Smooth muscle cell (in vitro differentiated cells): ENCODE data around the gene OR52W1. TPM values are rescaled to one million over a fixed set of nuclear protein-coding genes. Genes with fewer than 3 reads are reported as not detected.
A peak's percentile ranks its signal among the peaks of the same experiment; 100 is the strongest.

Experiments used
- DNase-seq: peaks from one replicate; lab custom pipeline; 2025; ENCODE audit not compliant: unreplicated experiment; lab: John Stamatoyannopoulos, UW
- H2AFZ ChIP-seq: fragments of 200-600 bp; sonication (generic); 2 replicates; pipeline ENCODE4 v1.6.0; 2016; ENCODE audit warnings: antibody characterized with exemption, low read depth, mild to moderate bottlenecking
- H3F3A ChIP-seq: fragments of 200-600 bp; sonication (generic); 2 replicates; pipeline ENCODE4 v1.6.0; 2017; ENCODE audit warnings: antibody characterized with exemption, low read depth
- H3K27ac ChIP-seq: fragments of 200-600 bp; sonication (generic); 2 replicates; pipeline ENCODE4 v1.5.1; 2016; ENCODE audit warnings: low read depth, mild to moderate bottlenecking
- H3K27me3 ChIP-seq: fragments of 200-600 bp; sonication (generic); 2 replicates; pipeline ENCODE4 v1.6.1; 2016; ENCODE audit warnings: low read depth, mild to moderate bottlenecking
- H3K36me3 ChIP-seq: fragments of 200-600 bp; sonication (generic); 2 replicates; pipeline ENCODE4 v1.5.1; 2016; ENCODE audit warnings: low read depth
- H3K4me1 ChIP-seq: fragments of 200-600 bp; sonication (generic); 2 replicates; pipeline ENCODE4 v1.5.1; 2016; ENCODE audit warnings: low read depth
- H3K4me2 ChIP-seq: fragments of 200-600 bp; sonication (generic); 2 replicates; pipeline ENCODE4 v1.6.0; 2016; ENCODE audit warnings: mild to moderate bottlenecking
- H3K4me3 ChIP-seq: fragments of 200-600 bp; sonication (generic); 2 replicates; pipeline ENCODE4 v1.5.1; 2016; ENCODE audit warnings: mild to moderate bottlenecking
- H3K79me2 ChIP-seq: fragments of 200-600 bp; sonication (generic); 2 replicates; pipeline ENCODE4 v1.6.0; 2016; ENCODE audit warnings: low read depth, mild to moderate bottlenecking
- H3K9ac ChIP-seq: fragments of 200-600 bp; sonication (generic); 2 replicates; pipeline ENCODE4 v1.6.0; 2016; ENCODE audit warnings: low read depth
- H3K9me3 ChIP-seq: fragments of 200-600 bp; sonication (generic); replicated peaks from 2 replicates; pipeline ENCODE4 v1.5.1; 2016; ENCODE audit warnings: low read depth
- H4K20me1 ChIP-seq: fragments of 200-600 bp; sonication (generic); 2 replicates; pipeline ENCODE4 v1.6.0; 2016; ENCODE audit warnings: low read depth
- CTCF ChIP-seq: fragments of 200-600 bp; sonication (generic); IDR thresholded peaks from 2 replicates; pipeline ENCODE4 v1.5.1; 2017; ENCODE audit warnings: borderline replicate concordance, mild to moderate bottlenecking, antibody characterized with exemption; ENCODE audit not compliant: insufficient read depth, poor library complexity, severe bottlenecking
- WGBS: methylation state at CpG from one replicate; pipeline ENCODE4 v1.1.7; 2016; ENCODE audit warnings: low lambda C conversion rate; 5-methylcytosine and 5-hydroxymethylcytosine counted together
- polyA plus RNA-seq: library from polyadenylated mRNA; unstranded; fragments of >200 nt; fragmentation: Nextera tagmentation; extraction: Ambion mirVana; gene quantifications from 2 replicates; pipeline ENCODE4 v1.2.1, GENCODE V29; 2016
- total RNA-seq: library from RNA; depleted of rRNA; stranded (reverse); fragments of >200 nt; gene quantifications from 2 replicates; pipeline ENCODE4 v1.2.3, GENCODE V29; 2014

OR52W1 gene
- total and polyA plus RNA-seq, 2 experiments from 2014 or later = not detected

- H3K36me3 ChIP-seq = no peaks in the 10 kb centered on the region
- DNase-seq = no peak
- no peak overlapping the region for H2AFZ ChIP-seq
- H3K4me3 ChIP-seq = no peak overlapping the region
- H3K4me2 ChIP-seq = no peak overlapping the region
- no peak overlapping the region for H3K27ac ChIP-seq
- no peaks in the 10 kb centered on the region for H4K20me1 ChIP-seq
- H3K9me3 ChIP-seq = no peaks in the 10 kb centered on the region
- H3K79me2 ChIP-seq = no peaks in the 10 kb centered on the region
- no peaks in the 10 kb centered on the region for H3K27me3 ChIP-seq
- TF ChIP-seq CTCF = no peak
- H3F3A ChIP-seq = no peaks in the 10 kb centered on the region
- no peak overlapping the region for H3K9ac ChIP-seq
- H3K4me1 ChIP-seq = no peaks in the 10 kb centered on the region
These were observed 7.3 kb upstream of the OR52W1 start for GRCh38 chr11:6191742-6192141.

DNA sequence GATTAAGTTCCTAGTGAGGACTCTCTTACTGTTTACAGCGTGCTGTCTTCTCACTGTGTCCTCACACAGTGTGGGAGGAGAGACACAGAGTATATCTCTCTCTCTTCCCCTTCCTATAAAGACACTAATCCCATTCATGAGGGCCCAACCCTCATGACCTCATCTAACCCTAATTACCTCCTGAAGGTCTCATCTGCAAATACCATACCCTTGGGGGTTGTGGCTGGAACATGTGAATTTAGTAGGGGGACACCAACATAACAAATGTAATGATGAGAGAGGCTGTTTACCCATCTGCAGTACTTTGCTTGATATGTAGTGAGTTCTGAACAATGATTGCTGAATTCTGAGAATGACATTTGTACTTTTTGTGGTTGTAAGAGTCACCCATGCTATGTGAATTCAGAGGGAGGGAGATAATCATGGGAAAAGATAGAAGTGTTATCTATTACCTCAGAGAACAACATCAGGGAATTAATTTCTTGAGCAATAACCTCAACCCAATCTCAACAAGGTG, 4.9 kb upstream of the OR52W1 start:
- Histone ChIP-seq H3K4me2 (no peak overlapping the region), H3F3A (no peaks in the 10 kb centered on the region), H3K27ac (no peak overlapping the region), H3K27me3 (no peaks in the 10 kb centered on the region), H3K36me3 (no peaks in the 10 kb centered on the region), H3K79me2 (no peaks in the 10 kb centered on the region), H3K9me3 (no peaks in the 10 kb centered on the region), H2AFZ (no peak overlapping the region), H4K20me1 (no peaks in the 10 kb centered on the region), H3K4me1 (no peaks in the 10 kb centered on the region), H3K9ac (no peak overlapping the region), H3K4me3 (no peak overlapping the region)
- WGBS = 32% methylated on average over 1 of the region's 1 CpG
- DNase-seq = no peak
- TF ChIP-seq CTCF = no peak

DNA sequence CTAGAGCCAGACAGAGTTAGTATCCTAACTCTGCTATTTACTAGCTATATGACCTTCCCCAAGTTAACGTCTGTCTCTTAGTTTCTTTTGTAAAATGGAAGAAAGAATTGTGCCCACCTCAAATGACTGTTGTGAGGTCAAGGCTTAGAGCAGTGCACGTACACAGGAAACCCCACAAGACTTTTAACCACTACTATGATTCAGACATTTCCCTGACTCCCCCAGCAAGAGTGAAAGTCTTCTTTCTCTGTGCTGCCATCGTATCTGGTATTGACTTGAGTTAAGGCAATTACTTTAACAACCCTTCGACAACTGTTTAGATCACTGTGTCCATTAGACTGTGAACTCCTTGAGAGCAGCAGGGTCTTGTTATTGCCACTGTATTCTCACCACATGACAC, 2.6 kb upstream of the OR52W1 start:
- peak overlapping the region; percentile 59 for H3K4me2 ChIP-seq
- H4K20me1 ChIP-seq = no peaks in the 10 kb centered on the region
- H3K9ac ChIP-seq = no peak overlapping the region
- H3K4me1 ChIP-seq = no peaks in the 10 kb centered on the region
- no peak for DNase-seq
- H3K79me2 ChIP-seq = no peaks in the 10 kb centered on the region
- no peak overlapping the region for H3K27ac ChIP-seq
- WGBS = 50% methylated on average over 4 of the region's 4 CpGs
- H3K4me3 ChIP-seq = no peak overlapping the region
- H2AFZ ChIP-seq = no peak overlapping the region
- no peaks in the 10 kb centered on the region for H3K9me3 ChIP-seq
- no peak for TF ChIP-seq CTCF
- H3K27me3 ChIP-seq = no peaks in the 10 kb centered on the region
- H3K36me3 ChIP-seq = no peaks in the 10 kb centered on the region
- no peaks in the 10 kb centered on the region for H3F3A ChIP-seq

DNA sequence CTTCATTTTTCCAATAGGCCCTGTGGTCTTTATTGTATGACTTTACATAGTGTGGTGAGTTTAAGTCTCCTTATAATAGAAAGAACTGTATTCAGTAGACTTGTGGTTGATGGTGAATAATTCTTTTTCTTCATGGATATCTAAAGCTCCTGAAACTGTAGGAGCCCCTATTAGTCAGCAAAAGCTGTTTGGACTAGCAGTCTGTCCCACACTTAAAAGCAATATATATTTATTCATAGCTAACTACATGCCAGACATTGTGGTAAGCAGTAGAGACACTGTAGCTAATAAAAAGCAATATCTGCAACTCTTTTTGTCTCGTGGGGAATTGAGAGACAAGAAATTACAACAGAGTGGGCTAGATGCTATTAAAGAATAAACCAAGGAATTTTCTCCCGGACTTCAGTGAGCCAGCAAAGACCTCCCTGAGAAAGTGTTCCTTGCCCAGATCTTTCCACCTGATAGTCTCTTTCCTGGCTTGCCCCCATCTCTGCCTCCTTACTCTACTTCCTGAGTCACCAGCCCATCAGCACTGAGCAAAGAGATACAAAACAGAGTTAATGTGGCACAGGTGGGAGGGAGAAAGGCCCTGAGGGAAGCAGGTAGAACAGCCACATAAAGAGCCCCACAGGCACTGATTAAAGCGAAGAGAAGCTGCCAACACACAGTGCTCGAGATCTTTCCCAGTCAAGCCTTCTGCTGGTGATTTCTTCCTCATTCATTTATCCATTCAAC, 1.4 kb upstream of the OR52W1 start:
- no peak overlapping the region for H3K4me3 ChIP-seq
- H3F3A ChIP-seq = no peaks in the 10 kb centered on the region
- DNase-seq = no peak
- peak overlapping the region; percentile 36 for H3K27ac ChIP-seq
- H3K79me2 ChIP-seq = no peaks in the 10 kb centered on the region
- H2AFZ ChIP-seq = no peak overlapping the region
- no peaks in the 10 kb centered on the region for H3K4me1 ChIP-seq
- WGBS = 48% methylated on average over 4 of the region's 4 CpGs
- no peaks in the 10 kb centered on the region for H3K36me3 ChIP-seq
- TF ChIP-seq CTCF = no peak
- H3K4me2 ChIP-seq = peak overlapping the region; percentile 59
- no peaks in the 10 kb centered on the region for H3K27me3 ChIP-seq
- no peaks in the 10 kb centered on the region for H4K20me1 ChIP-seq
- H3K9ac ChIP-seq = no peak overlapping the region
- no peaks in the 10 kb centered on the region for H3K9me3 ChIP-seq
